ENCODE results near the gene LSMEM2.

- TF ChIP-seq CTCF (conservative IDR thresholded peaks at IDR 0.05; ENCODE audit: low read length) = no peak
- no peak for TF ChIP-seq EZH2phosphoT487 (IDR thresholded peaks at IDR 0.05; ENCODE audit: borderline replicate concordance)
Measured at GRCh38 chr3:50236484-50237132, 42.3 kb upstream of the LSMEM2 start.

Data from Loucy (cell line).